HCT116 (cell line): ENCODE results near the gene SHROOM3. TPM values are rescaled to one million over a fixed set of nuclear protein-coding genes. Genes with fewer than 3 reads are reported as not detected.

ENCODE experiments used
- ATAC-seq: fragments of 200-7000 bp; cut with Tn5 transposase; 2 replicates; pipeline ENCODE4 v1.9.1; 2020; ENCODE audit warnings: mild to moderate bottlenecking, moderate library complexity
- BruUV-seq: library from RNA; stranded (reverse); fragments of 400-500 nt; replicated peaks from 2 replicates; lab custom pipeline; 2021; lab: Mats Ljungman, UMichigan
- CTCF ChIA-PET: fragments of 300-600 bp; sonication (Branson Sonifier 250); formaldehyde crosslinking; loops from one replicate; lab custom pipeline; 2021; ENCODE audit warnings: antibody characterized with exemption; lab: Charles Lee
- POLR2A ChIA-PET: fragments of 300-600, 350-600 bp; sonication (Branson Sonifier 250); formaldehyde crosslinking; loops from one replicate; lab custom pipeline; 2021; ENCODE audit warnings: antibody characterized with exemption; lab: Charles Lee
- RAD21 ChIA-PET, 2 experiments: fragments of 300-600 bp; sonication (Branson Sonifier 250); formaldehyde crosslinking; loops; one replicate each; lab custom pipeline; 2023; ENCODE audit warnings: low total read pairs in 2 of 2; ENCODE audit not compliant: uncharacterized antibody in 2 of 2, unreplicated experiment in 2 of 2, low non-redundant PET in 1 of 2; lab: Charles Lee
- DNase-seq: peaks from one replicate; pipeline ENCODE4 v3.0.0-alpha.2; 2010; ENCODE audit warnings: low read depth, low spot score
- H2AFZ ChIP-seq: fragments of 200-600 bp; shearing (Covaris generic), sonication (generic); 2 replicates; pipeline ENCODE4 v1.6.1; 2017; ENCODE audit warnings: low read depth, mixed run types, mixed read lengths, antibody characterized with exemption, low read length; ENCODE audit not compliant: poor library complexity, severe bottlenecking
- H3K27ac ChIP-seq: 2 replicates; pipeline ENCODE4 v1.5.1; 2012; ENCODE audit warnings: low read depth, low read length
- H3K27me3 ChIP-seq: fragments of 200-600 bp; sonication (generic); 2 replicates; pipeline ENCODE4 v1.6.1; 2016; ENCODE audit warnings: mixed run types, low read length, mixed read lengths; ENCODE audit not compliant: insufficient read depth
- H3K36me3 ChIP-seq, 2 experiments: fragments of 200-500 bp in 1 of 2; fragments of 200-600 bp in 1 of 2; sonication (Bioruptor generic) in 1 of 2; sonication (generic) in 1 of 2; 2 replicates each; pipeline versions ENCODE4 v1.5.1 to v1.6.1; 2014 to 2016; ENCODE audit warnings: low read length in 2 of 2, inconsistent platforms in 1 of 2, mixed read lengths in 1 of 2, mixed run types in 1 of 2; ENCODE audit not compliant: insufficient read depth in 2 of 2, control insufficient read depth in 1 of 2
- H3K4me1 ChIP-seq, 2 experiments: fragments of 200-600 bp in 1 of 2; sonication (generic) in 1 of 2; 2 replicates each; pipeline versions ENCODE4 v1.5.1 to v1.6.1; 2012 to 2017; ENCODE audit warnings: low read length in 2 of 2, inconsistent platforms in 1 of 2, mild to moderate bottlenecking in 1 of 2, mixed read lengths in 1 of 2, mixed run types in 1 of 2, moderate library complexity in 1 of 2; ENCODE audit not compliant: insufficient read depth in 2 of 2, control insufficient read depth in 1 of 2
- H3K4me2 ChIP-seq: fragments of 200-600 bp; sonication (generic); 2 replicates; pipeline ENCODE4 v1.6.1; 2017; ENCODE audit warnings: mixed run types, low read length, mixed read lengths
- H3K4me3 ChIP-seq, 2 experiments: fragments of 200-600 bp in 1 of 2; sonication (generic) in 1 of 2; replicated peaks in 1 of 2; 2 replicates each; pipeline ENCODE4 v1.5.1; 2011 to 2016; ENCODE audit warnings: low read length in 2 of 2, control low read depth in 1 of 2, low read depth in 1 of 2, mild to moderate bottlenecking in 1 of 2, mixed read lengths in 1 of 2, mixed run types in 1 of 2
- H3K79me2 ChIP-seq: fragments of 200-600 bp; sonication (generic); 2 replicates; pipeline ENCODE4 v1.6.1; 2017; ENCODE audit warnings: mild to moderate bottlenecking, mixed run types, low read length, moderate library complexity, mixed read lengths; ENCODE audit not compliant: insufficient read depth
- H3K9ac ChIP-seq: fragments of 200-600 bp; sonication (generic); 2 replicates; pipeline ENCODE4 v1.6.1; 2016; ENCODE audit warnings: low read length, mixed read lengths
- H3K9me2 ChIP-seq: fragments of 200-600 bp; sonication (generic), shearing (Covaris generic); 2 replicates; pipeline ENCODE4 v1.6.1; 2017; ENCODE audit warnings: mixed run types, mild to moderate bottlenecking, moderate library complexity; ENCODE audit not compliant: insufficient read depth
- H3K9me3 ChIP-seq, 2 experiments: fragments of 200-500 bp in 1 of 2; fragments of 200-600 bp in 1 of 2; sonication (Bioruptor generic) in 1 of 2; sonication (generic) in 1 of 2; 2 replicates each; pipeline ENCODE4 v1.6.1; 2014 to 2017; ENCODE audit warnings: low read length in 2 of 2, mixed read lengths in 2 of 2, inconsistent platforms in 1 of 2, low read depth in 1 of 2, mild to moderate bottlenecking in 1 of 2, mixed run types in 1 of 2, moderate library complexity in 1 of 2; ENCODE audit not compliant: control insufficient read depth in 1 of 2, insufficient read depth in 1 of 2
- H4K20me1 ChIP-seq: fragments of 200-600 bp; sonication (generic), shearing (Covaris generic); 2 replicates; pipeline ENCODE4 v1.6.1; 2017; ENCODE audit warnings: mixed run types, mild to moderate bottlenecking, moderate library complexity; ENCODE audit not compliant: insufficient read depth
- EGR1 ChIP-seq: IDR thresholded peaks from 2 replicates; pipeline ENCODE4 v1.6.1; 2012; ENCODE audit warnings: low read depth
- ELF1 ChIP-seq: IDR thresholded peaks from 2 replicates; pipeline ENCODE4 v1.6.1; 2012; ENCODE audit warnings: low read depth, borderline replicate concordance
- RAD21 ChIP-seq: IDR thresholded peaks from 2 replicates; pipeline ENCODE4 v1.6.1; 2012; ENCODE audit warnings: low read depth, mild to moderate bottlenecking
- SP1 ChIP-seq: IDR thresholded peaks from 2 replicates; pipeline ENCODE4 v1.6.1; 2012; ENCODE audit warnings: low read depth
- TCF7L2 ChIP-seq: IDR thresholded peaks from 2 replicates; pipeline ENCODE4 v1.7.0; 2011; ENCODE audit warnings: borderline replicate concordance, inconsistent platforms; ENCODE audit not compliant: insufficient read depth, insufficient read length; ENCODE audit errors: extremely low read depth
- YY1 ChIP-seq: IDR thresholded peaks from 2 replicates; pipeline ENCODE4 v1.6.1; 2011; ENCODE audit warnings: low read length, low read depth, moderate library complexity, mild to moderate bottlenecking; ENCODE audit not compliant: insufficient replicate concordance; ENCODE audit errors: extremely low read depth
- ZBTB33 ChIP-seq: IDR thresholded peaks from 2 replicates; pipeline ENCODE4 v1.6.1; 2011; ENCODE audit warnings: mild to moderate bottlenecking, low read length, moderate library complexity; ENCODE audit not compliant: insufficient replicate concordance; ENCODE audit errors: extremely low read depth
- ZNF274 ChIP-seq: fragments of 200-500 bp; sonication (Bioruptor generic); IDR thresholded peaks from 2 replicates; pipeline ENCODE4 v1.6.1; 2014; ENCODE audit warnings: mild to moderate bottlenecking, low read depth, low read length, inconsistent platforms
- intact Hi-C: fragments of 100-400 bp; cut with micrococcal nuclease; formaldehyde crosslinking; loops from 2 replicates; pipeline ENCODE4 v1.10.0; 2022
- total RNA-seq: library from RNA; stranded (reverse); gene quantifications from one replicate; pipeline ENCODE4 v1.2.1, GENCODE V29; 2021; ENCODE audit not compliant: unreplicated experiment
- TF ChIP-seq, protein P1 (sequence below): IDR thresholded peaks from 2 replicates; pipeline ENCODE4 v1.6.1; 2012
- TF ChIP-seq, protein P2 (sequence below), 3 experiments: fragments of 200-600 bp in 1 of 3; sonication (generic) in 1 of 3; IDR thresholded peaks in 2 of 3; conservative IDR thresholded peaks in 1 of 3; 2 replicates each; pipeline ENCODE4 v1.5.1; 2012 to 2017; ENCODE audit warnings: low read depth in 2 of 3, low read length in 2 of 3, antibody characterized with exemption in 1 of 3, borderline replicate concordance in 1 of 3, control low read depth in 1 of 3, mild to moderate bottlenecking in 1 of 3, mixed read lengths in 1 of 3, mixed run types in 1 of 3, moderate library complexity in 1 of 3; ENCODE audit not compliant: insufficient read depth in 1 of 3

The SHROOM3 gene
- total RNA-seq, 1 experiment from 2014 or later, result 22.5 TPM

- no peak for TF ChIP-seq ZBTB33
- no peak for TF ChIP-seq YY1
- no peak for TF ChIP-seq SP1
- no peak for TF ChIP-seq EGR1
- no peak for TF ChIP-seq ELF1
- TF ChIP-seq, all 23 proteins: peak for 0
Observed at GRCh38 chr4:76488888-76489685, 54.1 kb downstream of the SHROOM3 start (continued).

GRCh38 chr4:76489686-76490161, 54.7 kb downstream of the SHROOM3 start:
- Histone ChIP-seq H3K27me3 (no peaks in the 10 kb centered on the region), H3K36me3 (no peaks in the 10 kb centered on the region), H3K79me2 (no peaks in the 10 kb centered on the region), H4K20me1 (no peaks in the 10 kb centered on the region), H3K9ac (no peak overlapping the region), H3K9me3 (no peaks in the 10 kb centered on the region), H3K4me1 (peaks cover 7 to 15% of the 10 kb centered on the region in 2 experiments; a peak in 3 of 4 replicates)
- intact Hi-C loops, result loop anchor here (5.0 kb wide), 1 partner anchor 52 kb away; the partner anchor contains the start of gene SHROOM3
- POLR2A ChIA-PET, result interaction anchor here (0.6 kb wide), 1 partner anchor 474 kb away, joined by 3 read pairs; no protein-coding TSS in a partner anchor
- no peak for ATAC-seq
- TF ChIP-seq RAD21 (no peak), ZNF274 (no peak), SP1 (no peak), TCF7L2 (no peak)
- TF ChIP-seq, protein P1, sequence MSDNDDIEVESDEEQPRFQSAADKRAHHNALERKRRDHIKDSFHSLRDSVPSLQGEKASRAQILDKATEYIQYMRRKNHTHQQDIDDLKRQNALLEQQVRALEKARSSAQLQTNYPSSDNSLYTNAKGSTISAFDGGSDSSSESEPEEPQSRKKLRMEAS, result no peak
- TF ChIP-seq, protein P2, sequence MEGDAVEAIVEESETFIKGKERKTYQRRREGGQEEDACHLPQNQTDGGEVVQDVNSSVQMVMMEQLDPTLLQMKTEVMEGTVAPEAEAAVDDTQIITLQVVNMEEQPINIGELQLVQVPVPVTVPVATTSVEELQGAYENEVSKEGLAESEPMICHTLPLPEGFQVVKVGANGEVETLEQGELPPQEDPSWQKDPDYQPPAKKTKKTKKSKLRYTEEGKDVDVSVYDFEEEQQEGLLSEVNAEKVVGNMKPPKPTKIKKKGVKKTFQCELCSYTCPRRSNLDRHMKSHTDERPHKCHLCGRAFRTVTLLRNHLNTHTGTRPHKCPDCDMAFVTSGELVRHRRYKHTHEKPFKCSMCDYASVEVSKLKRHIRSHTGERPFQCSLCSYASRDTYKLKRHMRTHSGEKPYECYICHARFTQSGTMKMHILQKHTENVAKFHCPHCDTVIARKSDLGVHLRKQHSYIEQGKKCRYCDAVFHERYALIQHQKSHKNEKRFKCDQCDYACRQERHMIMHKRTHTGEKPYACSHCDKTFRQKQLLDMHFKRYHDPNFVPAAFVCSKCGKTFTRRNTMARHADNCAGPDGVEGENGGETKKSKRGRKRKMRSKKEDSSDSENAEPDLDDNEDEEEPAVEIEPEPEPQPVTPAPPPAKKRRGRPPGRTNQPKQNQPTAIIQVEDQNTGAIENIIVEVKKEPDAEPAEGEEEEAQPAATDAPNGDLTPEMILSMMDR (IDR thresholded peaks at IDR 0.05 in 2 of 3, conservative IDR thresholded peaks at IDR 0.05 in 1 of 3; ENCODE audit: borderline replicate concordance in 1 of 3, insufficient read depth in 1 of 3, low read depth in 2 of 3, low read length in 2 of 3), result no peak
- TF ChIP-seq, all 23 proteins: peak for 0
- no TSS peak for BruUV-seq
- ChIA-PET CTCF (no interaction called here), RAD21 (no interaction called here)
- Histone ChIP-seq H3K4me2 (no peak overlapping the region), H3K9me2 (no peaks in the 10 kb centered on the region), H2AFZ (no peak overlapping the region), H3K27ac (no peak overlapping the region), H3K4me3 (no peak overlapping the region)
- DNase-seq, result no peak
